GM03348 (cell line): ENCODE measurements around the gene ZNF24.
A peak's percentile ranks its signal among the peaks of the same experiment; 100 is the strongest.

Experiments used
- DNase-seq: peaks from one replicate; pipeline ENCODE4 v3.0.0; 2012; ENCODE audit warnings: low spot score

The ZNF24 gene

GRCh38 chr18:35343936-35344735 lies at the start of gene ZNF24:
Gene ZNF24, minus strand, starts transcription at chr18:35344420. Its CDS starts 3,770 bp downstream, at chr18:35340650.
- peak; percentile 98 for DNase-seq

- DNase-seq = no peak
These were observed 49.5 kb upstream of the ZNF24 start for GRCh38 chr18:35393716-35394115.

- no peak for DNase-seq
These were observed 48.2 kb upstream of the ZNF24 start for GRCh38 chr18:35392375-35392774.

GRCh38 chr18:35390951-35391700 lies 46.9 kb upstream of the ZNF24 start:
- DNase-seq = no peak

GRCh38 chr18:35389095-35389618 lies 44.9 kb upstream of the ZNF24 start:
- peak; percentile 36 for DNase-seq

- no peak for DNase-seq
These were observed 42.9 kb upstream of the ZNF24 start for GRCh38 chr18:35387152-35387571.

- peak; percentile 77 for DNase-seq
These were observed 42.4 kb upstream of the ZNF24 start for GRCh38 chr18:35386600-35387100.

GRCh38 chr18:35383136-35383535 lies 38.9 kb upstream of the ZNF24 start:
- DNase-seq = no peak

- DNase-seq = no peak
These were observed 35.2 kb upstream of the ZNF24 start for GRCh38 chr18:35379421-35379820.

GRCh38 chr18:35378574-35378896 lies 34.3 kb upstream of the ZNF24 start:
- DNase-seq = no peak

GRCh38 chr18:35377875-35378573 lies 33.8 kb upstream of the ZNF24 start:
- peak; percentile 41 for DNase-seq

GRCh38 chr18:35376742-35377695 lies 32.8 kb upstream of the ZNF24 start, which contains the start of gene ZNF396:
Gene ZNF396, minus strand, starts transcription at chr18:35377337. Its CDS starts 3,045 bp downstream, at chr18:35374292.
- peak; percentile 91 for DNase-seq

- no peak for DNase-seq
These were observed 32.1 kb upstream of the ZNF24 start for GRCh38 chr18:35376393-35376741.

- DNase-seq = no peak
These were observed 30.5 kb upstream of the ZNF24 start for GRCh38 chr18:35374708-35375107.

- DNase-seq = peak; percentile 74
These were observed 27.4 kb upstream of the ZNF24 start for GRCh38 chr18:35371412-35372195.

- DNase-seq = no peak
These were observed 24.9 kb upstream of the ZNF24 start for GRCh38 chr18:35369126-35369525.

- DNase-seq = no peak
These were observed 24.4 kb upstream of the ZNF24 start for GRCh38 chr18:35368595-35368994.

GRCh38 chr18:35362531-35362930 lies 18.3 kb upstream of the ZNF24 start:
- DNase-seq = no peak

GRCh38 chr18:35361570-35362321 lies 17.5 kb upstream of the ZNF24 start:
- DNase-seq = no peak
